ENCODE results near the gene ZNF714.

The ZNF714 gene

DNA sequence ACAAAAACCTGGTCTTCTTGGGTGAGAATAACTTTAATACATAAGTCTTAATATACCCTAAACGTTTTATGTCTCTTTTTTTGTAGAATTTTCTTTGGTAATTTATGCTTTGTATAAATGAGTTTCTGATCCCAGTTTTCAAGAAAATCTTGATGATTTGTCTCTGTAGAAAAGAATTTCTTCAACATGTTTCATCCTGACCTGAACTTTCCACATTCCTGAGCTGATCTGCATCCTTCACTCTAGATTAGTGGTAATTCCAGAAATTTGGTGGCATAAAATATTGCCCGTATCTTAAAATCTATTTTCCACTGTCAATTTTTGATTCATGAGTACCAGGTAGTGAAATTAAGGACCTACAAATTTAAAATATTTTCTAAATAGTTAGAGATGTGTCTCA, 16.3 kb downstream of the ZNF714 start:
- no peaks in the 10 kb centered on the region for H3K4me1 ChIP-seq (ENCODE audit: control insufficient read depth, insufficient read depth, low read length, poor library complexity, severe bottlenecking)
- H3K4me3 ChIP-seq (ENCODE audit: insufficient read depth, low read depth, low read length, poor library complexity, severe bottlenecking), result no peak overlapping the region
- no peaks in the 10 kb centered on the region for H3K9me3 ChIP-seq (ENCODE audit: control insufficient read depth, low read length)
- H3K27ac ChIP-seq (ENCODE audit: insufficient read depth, low read length, poor library complexity, severe bottlenecking), result no peak overlapping the region
- DNase-seq, result no peak
- no peaks in the 10 kb centered on the region for H3K27me3 ChIP-seq (replicated peaks; ENCODE audit: control insufficient read depth, insufficient read depth, low read length, poor library complexity, severe bottlenecking)
- no peaks in the 10 kb centered on the region for H3K36me3 ChIP-seq (ENCODE audit: control insufficient read depth, insufficient read depth, low read length)

DNA sequence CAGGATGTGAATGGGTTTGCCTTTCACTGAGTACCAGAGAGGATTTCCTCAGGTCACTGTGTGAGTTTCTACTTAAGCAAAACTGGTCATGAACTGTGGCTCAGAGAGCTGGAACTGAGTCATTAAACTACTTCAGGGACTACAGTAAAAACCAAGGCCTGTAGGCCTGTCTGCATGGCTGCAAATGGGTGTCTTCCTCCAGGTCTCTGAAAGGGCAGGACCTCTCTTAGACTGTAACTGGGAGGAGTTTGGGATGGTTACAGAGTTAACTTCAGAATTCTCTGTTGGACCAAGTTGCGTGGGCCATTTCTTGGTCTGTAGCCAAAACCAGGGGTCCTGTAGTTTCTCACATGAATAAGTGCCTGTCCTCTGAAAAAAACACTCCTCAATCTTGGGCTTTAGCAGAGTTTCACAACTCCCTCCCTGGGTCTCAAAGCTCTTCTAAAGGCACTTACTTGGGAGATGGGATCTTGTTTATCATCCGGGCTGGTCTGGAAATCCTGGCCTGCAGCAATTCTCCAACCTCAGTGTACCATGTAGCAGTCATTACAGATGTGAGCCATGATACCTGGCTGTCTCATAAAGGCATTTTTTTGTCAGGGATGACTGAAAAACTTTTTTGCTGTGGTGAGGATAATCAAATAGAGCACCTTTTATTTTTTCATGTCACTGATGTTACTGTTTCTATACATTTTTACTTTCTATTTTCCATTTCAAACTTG, 19.7 kb downstream of the ZNF714 start:
- no peak for DNase-seq
- no peaks in the 10 kb centered on the region for H3K36me3 ChIP-seq (ENCODE audit: control insufficient read depth, insufficient read depth, low read length)
- H3K9me3 ChIP-seq (ENCODE audit: control insufficient read depth, low read length), result no peaks in the 10 kb centered on the region
- H3K4me3 ChIP-seq (ENCODE audit: insufficient read depth, low read depth, low read length, poor library complexity, severe bottlenecking), result no peak overlapping the region
- no peak overlapping the region for H3K27ac ChIP-seq (ENCODE audit: insufficient read depth, low read length, poor library complexity, severe bottlenecking)
- no peaks in the 10 kb centered on the region for H3K27me3 ChIP-seq (replicated peaks; ENCODE audit: control insufficient read depth, insufficient read depth, low read length, poor library complexity, severe bottlenecking)
- H3K4me1 ChIP-seq (ENCODE audit: control insufficient read depth, insufficient read depth, low read length, poor library complexity, severe bottlenecking), result no peaks in the 10 kb centered on the region

DNA sequence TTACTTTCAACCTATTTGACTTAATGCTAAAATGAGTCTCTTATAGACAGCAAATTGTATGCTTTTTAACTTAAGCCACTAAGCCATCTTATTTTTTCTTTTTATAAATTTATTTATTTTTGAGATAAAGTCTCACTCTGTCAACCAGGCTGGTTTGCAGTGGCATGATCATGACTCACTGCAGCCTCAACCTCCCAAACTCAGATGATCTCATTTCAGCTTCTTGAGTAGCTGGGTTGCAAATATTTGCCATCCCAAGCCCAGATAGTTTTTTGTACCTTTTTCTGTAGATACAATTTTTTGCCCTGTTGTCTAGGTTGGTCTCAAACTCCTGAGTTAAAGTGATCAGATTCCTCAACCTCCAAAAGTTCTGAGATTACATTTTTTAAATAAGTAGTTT, 27.1 kb downstream of the ZNF714 start:
- Histone ChIP-seq H3K27ac (ENCODE audit: insufficient read depth, low read length, poor library complexity, severe bottlenecking) (no peak overlapping the region), H3K36me3 (ENCODE audit: control insufficient read depth, insufficient read depth, low read length) (no peaks in the 10 kb centered on the region), H3K4me1 (ENCODE audit: control insufficient read depth, insufficient read depth, low read length, poor library complexity, severe bottlenecking) (no peaks in the 10 kb centered on the region), H3K4me3 (ENCODE audit: insufficient read depth, low read depth, low read length, poor library complexity, severe bottlenecking) (no peak overlapping the region), H3K9me3 (ENCODE audit: control insufficient read depth, low read length) (no peaks in the 10 kb centered on the region), H3K27me3 (replicated peaks; ENCODE audit: control insufficient read depth, insufficient read depth, low read length, poor library complexity, severe bottlenecking) (no peaks in the 10 kb centered on the region)
- DNase-seq, result no peak

DNA sequence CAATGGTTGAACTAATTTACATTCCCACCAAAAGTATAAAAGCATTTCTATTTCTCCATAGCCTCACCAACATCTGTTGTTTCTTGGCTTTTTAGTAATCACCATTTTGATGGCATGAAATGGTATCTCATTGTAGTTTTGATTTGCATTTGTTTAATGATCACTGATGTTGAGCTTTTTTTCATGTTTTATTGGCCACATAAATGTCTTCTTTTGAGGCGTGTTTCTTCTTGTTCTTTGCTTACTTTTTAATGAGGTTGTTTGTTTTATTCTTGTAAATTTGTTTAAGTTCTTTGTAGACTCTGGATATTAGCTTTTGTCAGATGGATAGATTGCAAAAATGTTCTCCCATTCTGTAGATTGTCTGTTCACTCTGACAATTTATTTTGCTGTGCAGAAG, 28.2 kb downstream of the ZNF714 start:
- H3K9me3 ChIP-seq (ENCODE audit: control insufficient read depth, low read length), result no peaks in the 10 kb centered on the region
- peaks cover 3% of the 10 kb centered on the region for H3K36me3 ChIP-seq (ENCODE audit: control insufficient read depth, insufficient read depth, low read length)
- DNase-seq, result no peak

DNA sequence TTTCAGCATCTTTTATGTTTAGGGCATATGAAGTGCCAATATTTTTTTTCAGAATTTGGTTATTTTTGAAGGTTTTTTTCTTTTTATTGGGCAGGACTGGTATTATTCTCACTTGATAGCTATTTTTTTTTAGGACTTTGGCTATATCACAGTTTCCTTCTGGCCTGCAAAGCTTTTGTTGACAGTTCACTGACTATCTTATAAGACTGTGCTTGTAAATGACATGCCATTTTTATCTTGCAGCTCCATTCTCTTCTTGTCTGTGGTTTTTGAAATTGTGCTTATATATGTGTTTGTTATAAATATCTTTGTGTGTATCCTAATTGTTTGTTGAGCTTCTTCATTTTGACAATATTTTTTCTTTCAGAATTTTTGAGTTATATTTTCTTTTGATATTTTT, 33.4 kb downstream of the ZNF714 start:
- Histone ChIP-seq H3K36me3 (ENCODE audit: control insufficient read depth, insufficient read depth, low read length) (peaks cover 11% of the 10 kb centered on the region), H3K9me3 (ENCODE audit: control insufficient read depth, low read length) (no peaks in the 10 kb centered on the region), H3K4me3 (ENCODE audit: insufficient read depth, low read depth, low read length, poor library complexity, severe bottlenecking) (no peak overlapping the region), H3K4me1 (ENCODE audit: control insufficient read depth, insufficient read depth, low read length, poor library complexity, severe bottlenecking) (no peaks in the 10 kb centered on the region), H3K27ac (ENCODE audit: insufficient read depth, low read length, poor library complexity, severe bottlenecking) (no peak overlapping the region), H3K27me3 (replicated peaks; ENCODE audit: control insufficient read depth, insufficient read depth, low read length, poor library complexity, severe bottlenecking) (no peaks in the 10 kb centered on the region)
- DNase-seq, result no peak

More for the DNA sequence above, 28.2 kb downstream of the ZNF714 start:
- Histone ChIP-seq H3K27me3 (replicated peaks; ENCODE audit: control insufficient read depth, insufficient read depth, low read length, poor library complexity, severe bottlenecking) (no peaks in the 10 kb centered on the region), H3K27ac (ENCODE audit: insufficient read depth, low read length, poor library complexity, severe bottlenecking) (no peak overlapping the region), H3K4me3 (ENCODE audit: insufficient read depth, low read depth, low read length, poor library complexity, severe bottlenecking) (no peak overlapping the region), H3K4me1 (ENCODE audit: control insufficient read depth, insufficient read depth, low read length, poor library complexity, severe bottlenecking) (no peaks in the 10 kb centered on the region)

DNA sequence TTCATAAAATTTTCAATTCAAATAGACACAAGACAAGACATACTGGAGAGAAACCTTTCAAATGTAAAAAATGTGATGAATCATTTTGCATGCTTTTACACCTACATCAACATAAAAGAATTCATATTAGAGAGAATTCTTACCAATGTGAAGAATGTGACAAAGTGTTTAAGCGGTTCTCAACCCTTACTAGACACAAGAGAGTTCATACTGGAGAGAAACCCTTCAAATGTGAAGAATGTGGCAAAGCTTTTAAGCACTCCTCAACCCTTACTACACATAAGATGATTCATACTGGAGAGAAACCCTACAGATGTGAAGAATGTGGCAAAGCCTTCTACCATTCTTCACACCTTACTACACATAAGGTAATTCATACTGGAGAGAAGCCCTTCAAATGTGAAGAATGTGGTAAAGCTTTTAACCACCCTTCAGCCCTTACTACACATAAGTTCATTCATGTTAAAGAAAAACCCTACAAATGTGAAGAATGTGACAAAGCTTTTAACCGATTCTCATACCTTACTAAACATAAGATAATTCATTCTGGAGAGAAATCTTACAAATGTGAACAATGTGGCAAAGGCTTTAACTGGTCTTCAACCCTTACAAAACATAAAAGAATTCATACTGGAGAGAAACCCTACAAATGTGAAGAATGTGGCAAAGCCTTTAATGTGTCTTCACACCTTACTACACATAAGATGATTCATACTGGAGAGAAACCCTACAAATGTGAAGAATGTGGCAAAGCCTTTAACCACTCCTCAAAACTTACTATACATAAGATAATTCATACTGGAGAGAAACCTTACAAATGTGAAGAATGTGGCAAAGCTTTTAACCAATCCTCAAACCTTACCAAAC, 35.3 kb downstream of the ZNF714 start:
- H3K27ac ChIP-seq (ENCODE audit: insufficient read depth, low read length, poor library complexity, severe bottlenecking), result no peak overlapping the region
- H3K9me3 ChIP-seq (ENCODE audit: control insufficient read depth, low read length), result no peaks in the 10 kb centered on the region
- no peaks in the 10 kb centered on the region for H3K4me1 ChIP-seq (ENCODE audit: control insufficient read depth, insufficient read depth, low read length, poor library complexity, severe bottlenecking)
- H3K36me3 ChIP-seq (ENCODE audit: control insufficient read depth, insufficient read depth, low read length), result peaks cover 11% of the 10 kb centered on the region
- no peak for DNase-seq
- H3K4me3 ChIP-seq (ENCODE audit: insufficient read depth, low read depth, low read length, poor library complexity, severe bottlenecking), result no peak overlapping the region
- no peaks in the 10 kb centered on the region for H3K27me3 ChIP-seq (replicated peaks; ENCODE audit: control insufficient read depth, insufficient read depth, low read length, poor library complexity, severe bottlenecking)

DNA sequence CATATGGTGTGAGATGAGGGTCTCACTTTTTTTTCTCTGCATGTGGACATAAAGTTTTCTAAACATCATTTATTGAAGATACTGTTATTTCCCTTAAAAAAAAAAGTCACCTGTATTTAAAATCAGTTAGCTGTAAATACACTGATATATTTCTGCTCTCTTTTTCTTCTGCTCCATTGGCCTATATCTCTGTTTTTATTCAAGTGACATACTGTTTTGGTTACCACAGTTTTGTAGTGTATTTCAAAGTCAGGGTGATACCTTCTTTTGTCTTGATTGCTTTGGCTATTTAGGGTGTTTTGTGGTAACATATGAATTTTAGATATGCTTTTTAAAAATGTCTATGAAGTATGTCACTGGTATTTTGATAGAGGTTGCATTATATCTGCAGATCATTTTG, 44.1 kb downstream of the ZNF714 start:
- no peak for DNase-seq
- no peaks in the 10 kb centered on the region for H3K27me3 ChIP-seq (replicated peaks; ENCODE audit: control insufficient read depth, insufficient read depth, low read length, poor library complexity, severe bottlenecking)
- no peak overlapping the region for H3K4me3 ChIP-seq (ENCODE audit: insufficient read depth, low read depth, low read length, poor library complexity, severe bottlenecking)
- H3K4me1 ChIP-seq (ENCODE audit: control insufficient read depth, insufficient read depth, low read length, poor library complexity, severe bottlenecking), result no peaks in the 10 kb centered on the region
- H3K9me3 ChIP-seq (ENCODE audit: control insufficient read depth, low read length), result no peaks in the 10 kb centered on the region
- H3K36me3 ChIP-seq (ENCODE audit: control insufficient read depth, insufficient read depth, low read length), result no peaks in the 10 kb centered on the region
- no peak overlapping the region for H3K27ac ChIP-seq (ENCODE audit: insufficient read depth, low read length, poor library complexity, severe bottlenecking)

DNA sequence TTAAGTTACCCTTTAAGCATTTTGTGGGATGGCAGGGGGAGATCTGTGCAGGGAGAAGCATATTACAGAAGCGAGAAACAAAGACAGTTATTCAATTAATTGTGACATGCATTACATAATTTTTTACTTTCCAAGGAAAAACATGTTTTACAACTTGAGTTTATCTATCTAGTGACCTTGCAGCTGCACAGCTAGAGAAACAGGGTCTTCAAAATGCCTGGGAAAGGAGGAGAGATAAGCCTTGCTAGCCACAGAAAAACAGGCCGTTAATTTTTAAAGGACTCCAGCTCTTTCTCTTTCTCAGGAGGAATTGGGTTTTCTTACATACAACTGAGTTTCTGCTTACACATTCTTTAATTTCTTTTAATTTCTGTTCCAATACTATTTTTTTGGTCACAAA, 45.0 kb downstream of the ZNF714 start:
- H3K4me3 ChIP-seq (ENCODE audit: insufficient read depth, low read depth, low read length, poor library complexity, severe bottlenecking), result no peak overlapping the region
- no peak overlapping the region for H3K27ac ChIP-seq (ENCODE audit: insufficient read depth, low read length, poor library complexity, severe bottlenecking)
- no peak for DNase-seq
- H3K9me3 ChIP-seq (ENCODE audit: control insufficient read depth, low read length), result no peaks in the 10 kb centered on the region
- no peaks in the 10 kb centered on the region for H3K4me1 ChIP-seq (ENCODE audit: control insufficient read depth, insufficient read depth, low read length, poor library complexity, severe bottlenecking)
- H3K36me3 ChIP-seq (ENCODE audit: control insufficient read depth, insufficient read depth, low read length), result no peaks in the 10 kb centered on the region
- H3K27me3 ChIP-seq (replicated peaks; ENCODE audit: control insufficient read depth, insufficient read depth, low read length, poor library complexity, severe bottlenecking), result no peaks in the 10 kb centered on the region

DNA sequence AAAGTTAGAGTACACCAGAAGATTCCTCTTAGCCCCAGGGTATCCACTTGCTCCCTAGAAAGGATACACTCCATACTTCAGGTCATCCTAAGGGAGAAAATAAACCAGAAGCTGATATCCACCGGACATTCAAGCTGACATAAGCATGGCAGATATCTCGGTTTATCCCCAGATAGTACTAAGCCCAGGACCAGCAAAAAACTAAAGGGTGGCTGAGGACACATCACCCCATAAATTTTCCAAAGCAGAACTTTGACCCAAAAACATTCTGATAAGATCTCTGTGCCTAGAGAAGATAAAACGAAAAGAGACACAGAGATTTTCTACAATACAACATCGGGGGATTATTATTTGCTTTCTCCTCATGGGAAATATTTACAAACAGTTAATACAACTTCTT, 45.9 kb downstream of the ZNF714 start:
- no peaks in the 10 kb centered on the region for H3K36me3 ChIP-seq (ENCODE audit: control insufficient read depth, insufficient read depth, low read length)
- no peak for DNase-seq
- H3K4me1 ChIP-seq (ENCODE audit: control insufficient read depth, insufficient read depth, low read length, poor library complexity, severe bottlenecking), result no peaks in the 10 kb centered on the region
- H3K27ac ChIP-seq (ENCODE audit: insufficient read depth, low read length, poor library complexity, severe bottlenecking), result no peak overlapping the region
- no peaks in the 10 kb centered on the region for H3K9me3 ChIP-seq (ENCODE audit: control insufficient read depth, low read length)
- no peak overlapping the region for H3K4me3 ChIP-seq (ENCODE audit: insufficient read depth, low read depth, low read length, poor library complexity, severe bottlenecking)
- no peaks in the 10 kb centered on the region for H3K27me3 ChIP-seq (replicated peaks; ENCODE audit: control insufficient read depth, insufficient read depth, low read length, poor library complexity, severe bottlenecking)
